Panc1 (cell line): ENCODE measurements around the gene ANKMY1. TPM values are rescaled to one million over a fixed set of nuclear protein-coding genes. Genes with fewer than 3 reads are reported as not detected.

Experiments used
- ATAC-seq: fragments of 200-7000 bp; cut with Tn5 transposase; 2 replicates; pipeline ENCODE4 v1.9.1; 2020; ENCODE audit warnings: mild to moderate bottlenecking, moderate library complexity
- BruUV-seq: library from RNA; stranded (reverse); fragments of 400-500 nt; replicated peaks from 2 replicates; lab custom pipeline; 2021; lab: Mats Ljungman, UMichigan
- CTCF ChIA-PET: fragments of 300-600 bp; sonication (Branson Sonifier 250); formaldehyde crosslinking; loops from one replicate; lab custom pipeline; 2022; ENCODE audit warnings: antibody characterized with exemption; lab: Charles Lee
- POLR2A ChIA-PET: fragments of 300-600 bp; sonication (Branson Sonifier 250); formaldehyde crosslinking; loops from one replicate; lab custom pipeline; 2022; ENCODE audit warnings: antibody characterized with exemption; lab: Charles Lee
- DNase-seq: peaks from one replicate; pipeline ENCODE4 v3.0.0-alpha.2; 2010; ENCODE audit warnings: low read depth, low spot score
- H3K27ac ChIP-seq: 2 replicates; pipeline ENCODE4 v1.5.1; 2011; ENCODE audit warnings: mild to moderate bottlenecking, low read length, inconsistent platforms
- H3K27me3 ChIP-seq: fragments of 200-500 bp; sonication (Bioruptor generic); 2 replicates; pipeline ENCODE4 v1.6.0; 2014; ENCODE audit warnings: low read length, inconsistent platforms; ENCODE audit not compliant: control insufficient read depth, insufficient read depth
- H3K36me3 ChIP-seq: fragments of 200-500 bp; sonication (Bioruptor generic); 2 replicates; pipeline ENCODE4 v1.5.1; 2014; ENCODE audit warnings: inconsistent platforms, mild to moderate bottlenecking, low read length, moderate library complexity; ENCODE audit not compliant: control insufficient read depth, insufficient read depth
- H3K4me1 ChIP-seq: 2 replicates; pipeline ENCODE4 v1.5.1; 2011; ENCODE audit warnings: inconsistent platforms, mild to moderate bottlenecking, low read length, moderate library complexity; ENCODE audit not compliant: control insufficient read depth, insufficient read depth
- H3K4me3 ChIP-seq, 2 experiments: 2 replicates each; pipeline ENCODE4 v1.5.1; 2011 to 2012; ENCODE audit warnings: low read depth in 2 of 2, low read length in 2 of 2, mild to moderate bottlenecking in 2 of 2, inconsistent platforms in 1 of 2, moderate library complexity in 1 of 2
- H3K9me3 ChIP-seq: fragments of 200-500 bp; sonication (Bioruptor generic); 2 replicates; pipeline ENCODE4 v1.5.1; 2014; ENCODE audit warnings: low read depth, mild to moderate bottlenecking, inconsistent platforms, low read length, moderate library complexity; ENCODE audit not compliant: control insufficient read depth, insufficient read depth
- CTCF ChIP-seq: fragments of 450-650 bp; IDR thresholded peaks from 2 replicates; pipeline ENCODE4 v1.5.1; 2017; ENCODE audit warnings: mild to moderate bottlenecking
- POLR2AphosphoS5 ChIP-seq: IDR thresholded peaks from 2 replicates; pipeline ENCODE4 v1.6.1; 2012; ENCODE audit warnings: mild to moderate bottlenecking, low read depth, low read length, moderate library complexity
- SIN3A ChIP-seq: IDR thresholded peaks from 2 replicates; pipeline ENCODE4 v1.6.1; 2012; ENCODE audit warnings: low read depth, mild to moderate bottlenecking, low read length, moderate library complexity, borderline replicate concordance; ENCODE audit not compliant: insufficient read depth
- TCF7L2 ChIP-seq: IDR thresholded peaks from 2 replicates; pipeline ENCODE4 v1.6.1; 2011; ENCODE audit warnings: mild to moderate bottlenecking, low read depth, low read length, inconsistent platforms
- in situ Hi-C: cut with HindIII; loops from 2 replicates; pipeline ENCODE4 v1.10.0; 2016; ENCODE audit warnings: low sequenced_read_pairs, low pct_unique_long_range_greater_than_20kb
- intact Hi-C: fragments of 100-400 bp; cut with micrococcal nuclease; formaldehyde crosslinking; loops from one replicate; pipeline ENCODE4 v1.10.0; 2022; ENCODE audit not compliant: unreplicated experiment
- total RNA-seq: library from RNA; stranded (reverse); gene quantifications from one replicate; pipeline ENCODE4 v1.2.1, GENCODE V29; 2021; ENCODE audit not compliant: unreplicated experiment
- TF ChIP-seq, protein P1 (sequence below), 2 experiments: IDR thresholded peaks; 2 replicates each; pipeline ENCODE4 v1.6.1; 2011 to 2012; ENCODE audit warnings: low read depth in 2 of 2, control low read depth in 1 of 2, low read length in 1 of 2, mild to moderate bottlenecking in 1 of 2, moderate library complexity in 1 of 2; ENCODE audit not compliant: insufficient read depth in 1 of 2

Gene ANKMY1
- total RNA-seq, 1 experiment from 2014 or later: 19.5 TPM

GRCh38 chr2:240569523-240569997, 11.8 kb upstream of the ANKMY1 start:
- ChIA-PET POLR2A (no interaction called here), CTCF (no interaction called here)
- BruUV-seq: no TSS peak
- H3K4me3 ChIP-seq: peak overlapping the region; percentile 66 to 68
- intact Hi-C loops (no loop called here), in situ Hi-C loops (no loop called here)
- H3K9me3 ChIP-seq: no peaks in the 10 kb centered on the region
- peaks cover 34% of the 10 kb centered on the region for H3K4me1 ChIP-seq
- DNase-seq (no peak), ATAC-seq (no peak)
- TF ChIP-seq SIN3A: no peak
- TF ChIP-seq POLR2AphosphoS5: no peak
- TF ChIP-seq CTCF: no peak
- TF ChIP-seq TCF7L2: no peak
- TF ChIP-seq, protein P1, sequence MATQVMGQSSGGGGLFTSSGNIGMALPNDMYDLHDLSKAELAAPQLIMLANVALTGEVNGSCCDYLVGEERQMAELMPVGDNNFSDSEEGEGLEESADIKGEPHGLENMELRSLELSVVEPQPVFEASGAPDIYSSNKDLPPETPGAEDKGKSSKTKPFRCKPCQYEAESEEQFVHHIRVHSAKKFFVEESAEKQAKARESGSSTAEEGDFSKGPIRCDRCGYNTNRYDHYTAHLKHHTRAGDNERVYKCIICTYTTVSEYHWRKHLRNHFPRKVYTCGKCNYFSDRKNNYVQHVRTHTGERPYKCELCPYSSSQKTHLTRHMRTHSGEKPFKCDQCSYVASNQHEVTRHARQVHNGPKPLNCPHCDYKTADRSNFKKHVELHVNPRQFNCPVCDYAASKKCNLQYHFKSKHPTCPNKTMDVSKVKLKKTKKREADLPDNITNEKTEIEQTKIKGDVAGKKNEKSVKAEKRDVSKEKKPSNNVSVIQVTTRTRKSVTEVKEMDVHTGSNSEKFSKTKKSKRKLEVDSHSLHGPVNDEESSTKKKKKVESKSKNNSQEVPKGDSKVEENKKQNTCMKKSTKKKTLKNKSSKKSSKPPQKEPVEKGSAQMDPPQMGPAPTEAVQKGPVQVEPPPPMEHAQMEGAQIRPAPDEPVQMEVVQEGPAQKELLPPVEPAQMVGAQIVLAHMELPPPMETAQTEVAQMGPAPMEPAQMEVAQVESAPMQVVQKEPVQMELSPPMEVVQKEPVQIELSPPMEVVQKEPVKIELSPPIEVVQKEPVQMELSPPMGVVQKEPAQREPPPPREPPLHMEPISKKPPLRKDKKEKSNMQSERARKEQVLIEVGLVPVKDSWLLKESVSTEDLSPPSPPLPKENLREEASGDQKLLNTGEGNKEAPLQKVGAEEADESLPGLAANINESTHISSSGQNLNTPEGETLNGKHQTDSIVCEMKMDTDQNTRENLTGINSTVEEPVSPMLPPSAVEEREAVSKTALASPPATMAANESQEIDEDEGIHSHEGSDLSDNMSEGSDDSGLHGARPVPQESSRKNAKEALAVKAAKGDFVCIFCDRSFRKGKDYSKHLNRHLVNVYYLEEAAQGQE (IDR thresholded peaks at IDR 0.05; ENCODE audit: insufficient read depth in 1 of 2, low read depth in 2 of 2, low read length in 1 of 2): no peak
- H3K36me3 ChIP-seq: no peaks in the 10 kb centered on the region
- H3K27ac ChIP-seq: peak overlapping the region; percentile 75
- no peaks in the 10 kb centered on the region for H3K27me3 ChIP-seq

DNA sequence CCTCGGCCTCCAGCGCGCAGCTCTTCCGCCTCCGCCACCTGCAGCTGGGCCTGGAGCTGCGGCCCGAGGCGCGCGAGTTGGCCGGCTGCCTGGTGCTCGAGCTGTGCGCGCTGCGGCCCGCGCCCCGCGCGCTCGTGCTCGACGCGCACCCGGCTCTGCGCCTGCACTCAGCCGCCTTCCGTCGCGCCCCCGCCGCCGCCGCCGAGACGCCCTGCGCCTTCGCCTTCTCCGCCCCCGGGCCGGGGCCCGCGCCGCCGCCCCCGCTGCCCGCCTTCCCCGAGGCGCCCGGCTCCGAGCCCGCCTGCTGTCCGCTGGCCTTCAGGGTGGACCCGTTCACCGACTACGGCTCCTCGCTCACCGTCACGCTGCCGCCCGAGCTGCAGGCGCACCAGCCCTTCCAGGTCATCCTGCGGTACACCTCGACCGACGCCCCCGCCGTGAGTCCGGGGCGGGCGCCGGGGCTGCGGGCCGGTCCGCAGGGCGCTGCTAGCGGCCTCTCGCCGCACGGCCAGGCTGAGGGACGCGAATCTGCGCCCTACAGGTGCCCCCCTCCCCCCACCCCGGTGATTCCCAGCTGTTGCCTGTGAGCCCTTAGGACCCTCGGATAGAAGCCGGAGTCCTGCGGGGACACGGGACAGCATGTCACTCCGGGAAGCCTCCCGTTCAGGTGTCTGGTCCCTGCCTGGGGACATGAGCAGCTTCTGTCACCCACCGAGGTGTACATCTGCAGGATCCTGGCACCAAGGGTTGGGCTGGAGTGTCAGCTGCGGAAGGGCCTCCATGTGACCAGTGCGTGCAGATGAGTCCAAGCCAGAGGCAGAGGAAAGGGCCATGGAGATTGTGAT, 11.1 kb upstream of the ANKMY1 start:
- TF ChIP-seq SIN3A (no peak), POLR2AphosphoS5 (no peak), TCF7L2 (no peak), CTCF (no peak)
- TF ChIP-seq, protein P1 (IDR thresholded peaks at IDR 0.05; ENCODE audit: insufficient read depth in 1 of 2, low read depth in 2 of 2, low read length in 1 of 2): no peak
- BruUV-seq: no TSS peak
- ATAC-seq: peak; percentile 33
- in situ Hi-C loops: no loop called here
- Histone ChIP-seq H3K4me1 (peaks cover 34% of the 10 kb centered on the region), H3K4me3 (peak overlapping the region; percentile 66 to 68), H3K27me3 (no peaks in the 10 kb centered on the region), H3K27ac (peak overlapping the region; percentile 75), H3K36me3 (no peaks in the 10 kb centered on the region), H3K9me3 (no peaks in the 10 kb centered on the region)
- intact Hi-C loops: no loop called here
- DNase-seq: no peak
- POLR2A ChIA-PET: interaction anchor here (0.9 kb wide), 1 partner anchor 8 kb away, joined by 15 read pairs; no protein-coding TSS in a partner anchor
- CTCF ChIA-PET: no interaction called here
